IMR-90 (cell line): ENCODE data around the gene PRKN. TPM values are rescaled to one million over a fixed set of nuclear protein-coding genes. Genes with fewer than 3 reads are reported as not detected.
A peak's percentile ranks its signal among the peaks of the same experiment; 100 is the strongest.

Source experiments
- ATAC-seq: fragments of 200-7000 bp; cut with Tn5 transposase; 2 replicates; pipeline ENCODE4 v1.9.1; 2020; ENCODE audit warnings: low read depth, mild to moderate bottlenecking, moderate library complexity
- BruUV-seq: library from RNA; stranded (reverse); fragments of 400-500 nt; replicated peaks from 2 replicates; lab custom pipeline; 2021; lab: Mats Ljungman, UMichigan
- CTCF ChIA-PET: fragments of 300-600 bp; formaldehyde crosslinking; extraction: SDS; loops from one replicate; lab custom pipeline; 2021; ENCODE audit warnings: antibody characterized with exemption; lab: Yijun Ruan, JAX
- POLR2A ChIA-PET: fragments of 300-600 bp; sonication (Branson Sonifier 250); formaldehyde crosslinking; loops from one replicate; lab custom pipeline; 2022; ENCODE audit warnings: antibody characterized with exemption; ENCODE audit not compliant: unreplicated experiment; lab: Charles Lee
- DNase-seq: peaks from one replicate; pipeline ENCODE4 v3.0.0; 2013
- H2AFZ ChIP-seq: replicated peaks from 2 replicates; pipeline ENCODE3; 2013; ENCODE audit warnings: low read length, mild to moderate bottlenecking; ENCODE audit not compliant: poor library complexity
- H2AK5ac ChIP-seq: 2 replicates; pipeline ENCODE4 v1.6.1; 2013; ENCODE audit warnings: low read depth, low read length, inconsistent platforms
- H2AK9ac ChIP-seq: replicated peaks from 2 replicates; pipeline ENCODE3; 2013; ENCODE audit warnings: mild to moderate bottlenecking, low read depth, low read length, moderate library complexity; ENCODE audit not compliant: poor library complexity
- H2BK120ac ChIP-seq: 2 replicates; pipeline ENCODE4 v1.6.1; 2013; ENCODE audit warnings: low read depth, low read length, inconsistent platforms
- H2BK15ac ChIP-seq: 3 replicates; pipeline ENCODE4 v1.6.1; 2013; ENCODE audit warnings: low read depth, low read length, inconsistent platforms
- H2BK20ac ChIP-seq: 2 replicates; pipeline ENCODE4 v1.6.1; 2013; ENCODE audit warnings: low read depth, mild to moderate bottlenecking, inconsistent platforms, low read length, moderate library complexity
- H2BK5ac ChIP-seq: 2 replicates; pipeline ENCODE4 v1.6.1; 2013; ENCODE audit warnings: mild to moderate bottlenecking, low read depth, low read length, inconsistent platforms; ENCODE audit not compliant: poor library complexity, severe bottlenecking
- H3K14ac ChIP-seq: replicated peaks from 2 replicates; pipeline ENCODE4 v1.6.1; 2013; ENCODE audit warnings: low read depth, low read length, inconsistent platforms
- H3K18ac ChIP-seq: 2 replicates; pipeline ENCODE4 v1.6.1; 2013; ENCODE audit warnings: low read depth, low read length, control low read depth
- H3K23ac ChIP-seq: 2 replicates; pipeline ENCODE4 v1.6.1; 2013; ENCODE audit warnings: low read depth, low read length, inconsistent platforms
- H3K27ac ChIP-seq: 2 replicates; pipeline ENCODE4 v1.5.1; 2013; ENCODE audit warnings: mild to moderate bottlenecking, control low read depth, low read length; ENCODE audit not compliant: insufficient read depth
- H3K27me3 ChIP-seq: 2 replicates; pipeline ENCODE4 v1.6.1; 2013; ENCODE audit warnings: low read length; ENCODE audit not compliant: control insufficient read depth, insufficient read depth
- H3K36me3 ChIP-seq: 2 replicates; pipeline ENCODE4 v1.6.1; 2013; ENCODE audit warnings: low read length, mixed read lengths; ENCODE audit not compliant: control insufficient read depth, insufficient read depth
- H3K4ac ChIP-seq: 2 replicates; pipeline ENCODE4 v1.6.1; 2013; ENCODE audit warnings: low read depth, low read length, inconsistent platforms
- H3K4me1 ChIP-seq: 2 replicates; pipeline ENCODE4 v1.6.1; 2013; ENCODE audit warnings: low read length, mixed read lengths; ENCODE audit not compliant: control insufficient read depth, insufficient read depth
- H3K4me2 ChIP-seq: 2 replicates; pipeline ENCODE4 v1.6.1; 2013; ENCODE audit warnings: low read depth, mild to moderate bottlenecking, control low read depth, low read length, moderate library complexity
- H3K4me3 ChIP-seq: 2 replicates; pipeline ENCODE4 v1.5.1; 2013; ENCODE audit warnings: low read depth, mild to moderate bottlenecking, control low read depth, low read length, moderate library complexity; ENCODE audit not compliant: insufficient read depth
- H3K56ac ChIP-seq: 2 replicates; pipeline ENCODE4 v1.6.1; 2013; ENCODE audit warnings: low read length, inconsistent platforms; ENCODE audit not compliant: insufficient read depth; ENCODE audit errors: extremely low read depth
- H3K79me1 ChIP-seq, 2 experiments: 2 replicates each; pipeline ENCODE4 v1.6.1; 2013; ENCODE audit warnings: low read length in 2 of 2, inconsistent platforms in 1 of 2, low read depth in 1 of 2
- H3K9ac ChIP-seq: 2 replicates; pipeline ENCODE4 v1.6.1; 2013; ENCODE audit warnings: low read depth, low read length, control low read depth
- H3K9me1 ChIP-seq: 2 replicates; pipeline ENCODE4 v1.6.1; 2013; ENCODE audit warnings: low read length, inconsistent platforms; ENCODE audit not compliant: insufficient read depth
- H3K9me3 ChIP-seq: 2 replicates; pipeline ENCODE4 v1.6.1; 2013; ENCODE audit warnings: low read length; ENCODE audit not compliant: control insufficient read depth, insufficient read depth
- H4K20me1 ChIP-seq: 2 replicates; pipeline ENCODE4 v1.6.1; 2013; ENCODE audit warnings: low read length, inconsistent platforms; ENCODE audit not compliant: insufficient read depth
- H4K5ac ChIP-seq: 2 replicates; pipeline ENCODE4 v1.6.1; 2013; ENCODE audit warnings: mild to moderate bottlenecking, low read depth, low read length, control low read depth
- H4K8ac ChIP-seq, 2 experiments: 2 replicates each; pipeline ENCODE4 v1.6.1; 2013; ENCODE audit warnings: low read depth in 2 of 2, low read length in 2 of 2, control low read depth in 1 of 2, inconsistent platforms in 1 of 2
- H4K91ac ChIP-seq: 2 replicates; pipeline ENCODE4 v1.6.1; 2013; ENCODE audit warnings: low read depth, low read length, inconsistent platforms; ENCODE audit not compliant: insufficient read depth
- BHLHE40 ChIP-seq: fragments of 150-350 bp; IDR thresholded peaks from 2 replicates; pipeline ENCODE4 v1.6.1; 2016; ENCODE audit warnings: mild to moderate bottlenecking, low read depth, low read length
- CEBPB ChIP-seq: IDR thresholded peaks from 2 replicates; pipeline ENCODE4 v1.6.1; 2012; ENCODE audit warnings: low read depth, low read length, improper control_type of control experiment
- CHD1 ChIP-seq: IDR thresholded peaks from 2 replicates; pipeline ENCODE4 v1.6.1; 2012; ENCODE audit warnings: low read depth, low read length, improper control_type of control experiment
- ELK1 ChIP-seq: fragments of 150-350 bp; IDR thresholded peaks from 2 replicates; pipeline ENCODE4 v1.6.1; 2016; ENCODE audit warnings: low read depth, mild to moderate bottlenecking, low read length, moderate library complexity, borderline replicate concordance
- FOS ChIP-seq: fragments of 150-350 bp; IDR thresholded peaks from 2 replicates; pipeline ENCODE4 v1.6.1; 2016; ENCODE audit warnings: low read depth, low read length
- MAFK ChIP-seq: IDR thresholded peaks from 2 replicates; pipeline ENCODE4 v1.6.1; 2012; ENCODE audit warnings: low read depth, low read length, improper control_type of control experiment
- MAZ ChIP-seq: IDR thresholded peaks from 2 replicates; pipeline ENCODE4 v1.6.1; 2012; ENCODE audit warnings: low read depth, mild to moderate bottlenecking, low read length, improper control_type of control experiment, moderate library complexity, borderline replicate concordance
- MXI1 ChIP-seq: IDR thresholded peaks from 2 replicates; pipeline ENCODE4 v1.6.1; 2012; ENCODE audit warnings: low read depth, mild to moderate bottlenecking, low read length, moderate library complexity, borderline replicate concordance
- NFE2L2 ChIP-seq: fragments of 150-350 bp; IDR thresholded peaks from 2 replicates; pipeline ENCODE4 v1.6.1; 2016; ENCODE audit warnings: low read depth, mild to moderate bottlenecking, low read length
- POLR2A ChIP-seq: IDR thresholded peaks from 2 replicates; pipeline ENCODE4 v1.6.1; 2012; ENCODE audit warnings: mild to moderate bottlenecking, low read depth, low read length
- RAD21 ChIP-seq: IDR thresholded peaks from 2 replicates; pipeline ENCODE4 v1.6.1; 2012; ENCODE audit warnings: low read length, improper control_type of control experiment
- RCOR1 ChIP-seq: IDR thresholded peaks from 2 replicates; pipeline ENCODE4 v1.6.1; 2012; ENCODE audit warnings: mild to moderate bottlenecking, low read length, improper control_type of control experiment; ENCODE audit not compliant: insufficient replicate concordance
- RFX5 ChIP-seq: IDR thresholded peaks from 2 replicates; pipeline ENCODE4 v1.8.0; 2012; ENCODE audit warnings: low read depth, mild to moderate bottlenecking, low read length, moderate library complexity
- SMC3 ChIP-seq: fragments of 150-350 bp; IDR thresholded peaks from 2 replicates; pipeline ENCODE4 v1.6.1; 2016; ENCODE audit warnings: low read depth, mild to moderate bottlenecking, antibody characterized with exemption, low read length, moderate library complexity
- WGBS, 2 experiments: methylation state at CpG; one replicate each; pipeline versions ENCODE4 v1.1.5 to v1.1.7; 2013; ENCODE audit warnings: missing lambda C conversion rate in 2 of 2; ENCODE audit not compliant: insufficient read length in 1 of 2; ENCODE audit errors: extremely low coverage in 2 of 2; 5-methylcytosine and 5-hydroxymethylcytosine counted together
- dilution Hi-C: fragments of 300-500 bp; cut with HindIII; formaldehyde crosslinking; loops from one replicate; pipeline ENCODE4 v1.14.3; 2018; ENCODE audit warnings: low sequenced_read_pairs; ENCODE audit not compliant: unreplicated experiment
- in situ Hi-C: fragments of 300-500 bp; cut with MboI; formaldehyde crosslinking; loops from 3 replicates; pipeline ENCODE4 v1.14.3; 2019; ENCODE audit warnings: low sequenced_read_pairs, inconsistent platforms, mixed read lengths
- intact Hi-C: fragments of 100-400 bp; cut with micrococcal nuclease; formaldehyde crosslinking; loops from 2 replicates; pipeline ENCODE4 v1.10.0; 2022
- polyA plus RNA-seq, 3 experiments: library from polyadenylated mRNA; depleted of rRNA; stranded (reverse); fragments of >200 nt; gene quantifications; 2 replicates each; pipeline ENCODE4 v1.2.3, GENCODE V29; 2012; ENCODE audit warnings: low replicate concordance in 1 of 3
- total RNA-seq: library from RNA; depleted of rRNA; stranded (reverse); fragments of >200 nt; gene quantifications from 2 replicates; pipeline ENCODE4 v1.2.3, GENCODE V29; 2012
- TF ChIP-seq, protein P1 (sequence below): fragments of 150-350 bp; IDR thresholded peaks from 2 replicates; pipeline ENCODE4 v1.6.1; 2017; ENCODE audit warnings: mild to moderate bottlenecking, antibody characterized with exemption, low read length, low read depth
- TF ChIP-seq, protein P2 (sequence below): conservative IDR thresholded peaks from 2 replicates; pipeline ENCODE4 v1.5.1; 2012; ENCODE audit warnings: mild to moderate bottlenecking, low read depth, low read length, improper control_type of control experiment

Gene PRKN
- total and polyA plus RNA-seq, 2 of the 4 experiments (the other 2 are of a cell fraction) = 0.15 to 0.18 TPM

- no peak overlapping the region for H3K18ac ChIP-seq
- no peaks in the 10 kb centered on the region for H3K36me3 ChIP-seq
- no peak overlapping the region for H4K5ac ChIP-seq
- no peak overlapping the region for H4K8ac ChIP-seq
- no peak overlapping the region for H3K4me3 ChIP-seq
- ChIA-PET POLR2A (no interaction called here), CTCF (no interaction called here)
- no peak overlapping the region for H2BK15ac ChIP-seq
- H3K9ac ChIP-seq = no peak overlapping the region
- in situ Hi-C loops (loop anchor here (25.0 kb wide), 2 partner anchors 1322 to 1997 kb away; partner anchors contain the start of genes PACRG, PRKN and QKI), intact Hi-C loops (no loop called here), dilution Hi-C loops (no loop called here)
- ATAC-seq (no peak), DNase-seq (no peak)
- no peak overlapping the region for H2BK20ac ChIP-seq
- no peak for TF ChIP-seq FOS
- TF ChIP-seq CEBPB = no peak
- no peak for TF ChIP-seq RCOR1
- TF ChIP-seq, protein P1, sequence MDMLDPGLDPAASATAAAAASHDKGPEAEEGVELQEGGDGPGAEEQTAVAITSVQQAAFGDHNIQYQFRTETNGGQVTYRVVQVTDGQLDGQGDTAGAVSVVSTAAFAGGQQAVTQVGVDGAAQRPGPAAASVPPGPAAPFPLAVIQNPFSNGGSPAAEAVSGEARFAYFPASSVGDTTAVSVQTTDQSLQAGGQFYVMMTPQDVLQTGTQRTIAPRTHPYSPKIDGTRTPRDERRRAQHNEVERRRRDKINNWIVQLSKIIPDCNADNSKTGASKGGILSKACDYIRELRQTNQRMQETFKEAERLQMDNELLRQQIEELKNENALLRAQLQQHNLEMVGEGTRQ = no peak
- no peak for TF ChIP-seq CHD1
- no peak for TF ChIP-seq MXI1
- no peak for TF ChIP-seq MAFK
- no peak for TF ChIP-seq RFX5
- TF ChIP-seq RAD21 = no peak
- TF ChIP-seq SMC3 = no peak
- no peak for TF ChIP-seq POLR2A
- no peak for TF ChIP-seq BHLHE40
- no peak for TF ChIP-seq NFE2L2
- TF ChIP-seq, protein P2, sequence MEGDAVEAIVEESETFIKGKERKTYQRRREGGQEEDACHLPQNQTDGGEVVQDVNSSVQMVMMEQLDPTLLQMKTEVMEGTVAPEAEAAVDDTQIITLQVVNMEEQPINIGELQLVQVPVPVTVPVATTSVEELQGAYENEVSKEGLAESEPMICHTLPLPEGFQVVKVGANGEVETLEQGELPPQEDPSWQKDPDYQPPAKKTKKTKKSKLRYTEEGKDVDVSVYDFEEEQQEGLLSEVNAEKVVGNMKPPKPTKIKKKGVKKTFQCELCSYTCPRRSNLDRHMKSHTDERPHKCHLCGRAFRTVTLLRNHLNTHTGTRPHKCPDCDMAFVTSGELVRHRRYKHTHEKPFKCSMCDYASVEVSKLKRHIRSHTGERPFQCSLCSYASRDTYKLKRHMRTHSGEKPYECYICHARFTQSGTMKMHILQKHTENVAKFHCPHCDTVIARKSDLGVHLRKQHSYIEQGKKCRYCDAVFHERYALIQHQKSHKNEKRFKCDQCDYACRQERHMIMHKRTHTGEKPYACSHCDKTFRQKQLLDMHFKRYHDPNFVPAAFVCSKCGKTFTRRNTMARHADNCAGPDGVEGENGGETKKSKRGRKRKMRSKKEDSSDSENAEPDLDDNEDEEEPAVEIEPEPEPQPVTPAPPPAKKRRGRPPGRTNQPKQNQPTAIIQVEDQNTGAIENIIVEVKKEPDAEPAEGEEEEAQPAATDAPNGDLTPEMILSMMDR = no peak
- TF ChIP-seq ELK1 = no peak
- TF ChIP-seq MAZ = no peak
- H3K4me2 ChIP-seq = no peak overlapping the region
- no peak overlapping the region for H2BK120ac ChIP-seq
- H2AK9ac ChIP-seq = peak overlapping the region; percentile 16
- H3K56ac ChIP-seq = no peak overlapping the region
- H4K20me1 ChIP-seq = no peaks in the 10 kb centered on the region
- H3K9me3 ChIP-seq = no peaks in the 10 kb centered on the region
- no peak overlapping the region for H3K4ac ChIP-seq
- H3K9me1 ChIP-seq = no peaks in the 10 kb centered on the region
- no peak overlapping the region for H2AFZ ChIP-seq
- peaks cover 2% of the 10 kb centered on the region; the same call in 1 of the 2 replicates for H3K4me1 ChIP-seq
- no peaks in the 10 kb centered on the region for H3K27me3 ChIP-seq
- H2BK5ac ChIP-seq = no peak overlapping the region
- H3K27ac ChIP-seq = no peak overlapping the region
- H2AK5ac ChIP-seq = no peak overlapping the region
- H3K23ac ChIP-seq = no peak overlapping the region
- WGBS, 2 experiments = 55% methylated on average over 2 of the region's 17 CpGs; no CpG with 5 or more reads in 1 of the 2 experiments
- BruUV-seq = no TSS peak
- no peak overlapping the region for H4K91ac ChIP-seq
- no peak overlapping the region for H3K14ac ChIP-seq
- no peaks in the 10 kb centered on the region for H3K79me1 ChIP-seq
These were observed 1312.2 kb downstream of the PRKN start for GRCh38 chr6:161415302-161415855.
